HG02678 (cell line): Measurements from ENCODE around the gene MAPT.

Experiments
- ATAC-seq: cut with Tn5 transposase; IDR thresholded peaks from one replicate; pipeline ENCODE4 v1.9.1; 2021; ENCODE audit warnings: mild to moderate bottlenecking, moderate library complexity; ENCODE audit not compliant: unreplicated experiment

The MAPT gene

GRCh38 chr17:45986056-45986455 is 91.7 kb downstream of the MAPT start:
- no peak for ATAC-seq

- ATAC-seq, result no peak
Measured at GRCh38 chr17:45987706-45988105, 93.4 kb downstream of the MAPT start.

- ATAC-seq, result no peak
Measured at GRCh38 chr17:45989759-45990158, 95.4 kb downstream of the MAPT start.

GRCh38 chr17:45990886-45991285 is 96.5 kb downstream of the MAPT start:
- ATAC-seq, result no peak

- ATAC-seq, result no peak
Measured at GRCh38 chr17:45991341-45991740, 97.0 kb downstream of the MAPT start.

GRCh38 chr17:45992175-45992574 is 97.8 kb downstream of the MAPT start:
- ATAC-seq, result no peak

- no peak for ATAC-seq
Measured at GRCh38 chr17:45992904-45993303, 98.5 kb downstream of the MAPT start.

GRCh38 chr17:45993962-45994627 is 99.7 kb downstream of the MAPT start:
- ATAC-seq, result no peak

- no peak for ATAC-seq
Measured at GRCh38 chr17:45994987-45995386, 100.6 kb downstream of the MAPT start.

- no peak for ATAC-seq
Measured at GRCh38 chr17:45995627-45996270, 101.4 kb downstream of the MAPT start.

- ATAC-seq, result no peak
Measured at GRCh38 chr17:45996282-45996937, 102.1 kb downstream of the MAPT start.

- no peak for ATAC-seq
Measured at GRCh38 chr17:45997166-45997565, 102.8 kb downstream of the MAPT start.

GRCh38 chr17:45997624-45998023 is 103.3 kb downstream of the MAPT start:
- no peak for ATAC-seq

GRCh38 chr17:45998987-45999899 is 104.9 kb downstream of the MAPT start, which contains the start of gene STH:
TSS of gene STH (plus strand) at chr17:45999250. CDS start at chr17:45999280, 30 bp downstream.
- ATAC-seq, result no peak

GRCh38 chr17:45999900-46000290 is 105.5 kb downstream of the MAPT start:
- ATAC-seq, result no peak

GRCh38 chr17:46000292-46000691 is 105.9 kb downstream of the MAPT start:
- no peak for ATAC-seq

GRCh38 chr17:46000757-46001156 is 106.4 kb downstream of the MAPT start:
- no peak for ATAC-seq

GRCh38 chr17:46001390-46002310 is 107.3 kb downstream of the MAPT start:
- no peak for ATAC-seq

- peak; percentile 60 for ATAC-seq
Measured at GRCh38 chr17:46002311-46002972, 108.1 kb downstream of the MAPT start.

- no peak for ATAC-seq
Measured at GRCh38 chr17:46002973-46003316, 108.6 kb downstream of the MAPT start.
